ENCODE results near the gene HTR1B. TPM values are rescaled to one million over a fixed set of nuclear protein-coding genes. Genes with fewer than 3 reads are reported as not detected.
A peak's percentile ranks its signal among the peaks of the same experiment; 100 is the strongest.

The HTR1B gene
- total RNA-seq: 0.08 TPM

GRCh38 chr6:77463308-77463860 lies at the start of gene HTR1B:
Gene HTR1B (minus strand): TSS chr6:77463491. CDS start chr6:77463403, 88 bp downstream.
- no peak for ATAC-seq

- ATAC-seq: no peak
Measured at GRCh38 chr6:77512554-77512953, 49.3 kb upstream of the HTR1B start.

GRCh38 chr6:77511860-77512259 lies 48.6 kb upstream of the HTR1B start:
- no peak for ATAC-seq

GRCh38 chr6:77502981-77503380 lies 39.7 kb upstream of the HTR1B start:
- no peak for ATAC-seq

- no peak for ATAC-seq
Measured at GRCh38 chr6:77492530-77492929, 29.2 kb upstream of the HTR1B start.

- ATAC-seq: no peak
Measured at GRCh38 chr6:77487808-77488425, 24.6 kb upstream of the HTR1B start.

- ATAC-seq: no peak
Measured at GRCh38 chr6:77482981-77483380, 19.7 kb upstream of the HTR1B start.

- ATAC-seq: no peak
Measured at GRCh38 chr6:77474973-77475372, 11.7 kb upstream of the HTR1B start.

- ATAC-seq: no peak
Measured at GRCh38 chr6:77474286-77474956, 11.1 kb upstream of the HTR1B start.

- no peak for ATAC-seq
Measured at GRCh38 chr6:77470983-77471382, 7.7 kb upstream of the HTR1B start.

GRCh38 chr6:77468939-77469338 lies 5.6 kb upstream of the HTR1B start:
- no peak for ATAC-seq

- ATAC-seq: no peak
Measured at GRCh38 chr6:77466451-77467437, 3.5 kb upstream of the HTR1B start.

GRCh38 chr6:77466055-77466450 lies 2.8 kb upstream of the HTR1B start:
- ATAC-seq: peak; percentile 48

- no peak for ATAC-seq
Measured at GRCh38 chr6:77464495-77464867, 1.2 kb upstream of the HTR1B start.

- no peak for ATAC-seq
Measured at GRCh38 chr6:77463861-77464494, 687 bp upstream of the HTR1B start.

- no peak for ATAC-seq
Measured at GRCh38 chr6:77462359-77463307, 658 bp downstream of the HTR1B start.

- no peak for ATAC-seq
Measured at GRCh38 chr6:77461796-77462195, 1.5 kb downstream of the HTR1B start.

GRCh38 chr6:77458421-77458820 lies 4.9 kb downstream of the HTR1B start:
- ATAC-seq: no peak

- ATAC-seq: peak; percentile 46
Measured at GRCh38 chr6:77457720-77458349, 5.5 kb downstream of the HTR1B start.

GRCh38 chr6:77456531-77457248 lies 6.6 kb downstream of the HTR1B start:
- peak; percentile 68 for ATAC-seq
